A673 (cell line): Measurements from ENCODE around the gene APOBEC3B. TPM values are rescaled to one million over a fixed set of nuclear protein-coding genes. Genes with fewer than 3 reads are reported as not detected.

ENCODE experiments used
- BruUV-seq: library from RNA; stranded (reverse); fragments of 400-500 nt; replicated peaks from 2 replicates; lab custom pipeline; 2021; lab: Mats Ljungman, UMichigan
- CTCF ChIA-PET: fragments of 300-600 bp; sonication (Branson Sonifier 250); formaldehyde crosslinking; loops from one replicate; lab custom pipeline; 2022; ENCODE audit warnings: antibody characterized with exemption; lab: Charles Lee
- POLR2A ChIA-PET: fragments of 300-600 bp; sonication (Branson Sonifier 250); formaldehyde crosslinking; loops from one replicate; lab custom pipeline; 2022; ENCODE audit warnings: antibody characterized with exemption; ENCODE audit not compliant: low non-redundant PET; lab: Charles Lee
- DNase-seq: peaks from one replicate; pipeline ENCODE4 v3.0.0-alpha.2; 2015; ENCODE audit warnings: low spot score
- H3K27ac ChIP-seq: fragments of 200-600 bp; sonication (generic); 2 replicates; pipeline ENCODE4 v1.5.1; 2016; ENCODE audit warnings: mixed run types, low read depth, mild to moderate bottlenecking, mixed read lengths, antibody characterized with exemption, low read length; ENCODE audit not compliant: poor library complexity, severe bottlenecking
- H3K27me3 ChIP-seq: fragments of 200-600 bp; sonication (generic); replicated peaks from 2 replicates; pipeline ENCODE4 v1.6.1; 2017; ENCODE audit warnings: mixed run types, low read depth, mild to moderate bottlenecking, mixed read lengths, antibody characterized with exemption, low read length; ENCODE audit not compliant: insufficient read depth, poor library complexity
- H3K36me3 ChIP-seq: fragments of 200-600 bp; sonication (generic); 2 replicates; pipeline ENCODE4 v1.6.1; 2016; ENCODE audit warnings: mixed run types, mild to moderate bottlenecking, mixed read lengths, antibody characterized with exemption, low read length; ENCODE audit not compliant: insufficient read depth, poor library complexity, severe bottlenecking
- H3K4me1 ChIP-seq: fragments of 200-600 bp; sonication (generic); 2 replicates; pipeline ENCODE4 v1.6.1; 2017; ENCODE audit warnings: mixed run types, mild to moderate bottlenecking, mixed read lengths, antibody characterized with exemption, low read length; ENCODE audit not compliant: insufficient read depth, poor library complexity, severe bottlenecking
- H3K4me3 ChIP-seq: fragments of 200-600 bp; sonication (generic); 2 replicates; pipeline ENCODE4 v1.5.1; 2016; ENCODE audit warnings: low read depth, mixed run types, mild to moderate bottlenecking, mixed read lengths, low read length; ENCODE audit not compliant: poor library complexity, severe bottlenecking
- H3K9me3 ChIP-seq: fragments of 200-600 bp; sonication (generic); 2 replicates; pipeline ENCODE4 v1.6.1; 2016; ENCODE audit warnings: mixed run types, low read depth, mild to moderate bottlenecking, mixed read lengths, antibody characterized with exemption, low read length; ENCODE audit not compliant: poor library complexity, severe bottlenecking
- EZH2 ChIP-seq: fragments of 200-600 bp; sonication (generic); IDR thresholded peaks from 2 replicates; pipeline ENCODE4 v1.6.1; 2017; ENCODE audit warnings: borderline replicate concordance, low read depth, mild to moderate bottlenecking, mixed read lengths, antibody characterized with exemption, low read length; ENCODE audit not compliant: poor library complexity, severe bottlenecking
- intact Hi-C: fragments of 100-400 bp; cut with micrococcal nuclease; formaldehyde crosslinking; loops from one replicate; pipeline ENCODE4 v1.10.0; 2022; ENCODE audit not compliant: unreplicated experiment
- total RNA-seq: library from RNA; stranded (reverse); gene quantifications from 2 replicates; pipeline ENCODE4 v1.2.3, GENCODE V29; 2021
- TF ChIP-seq, protein P1 (sequence below): fragments of 300-800, 200-600 bp; sonication (generic); conservative IDR thresholded peaks from 2 replicates; pipeline ENCODE4 v1.5.1; 2017; ENCODE audit warnings: low read depth, mild to moderate bottlenecking, antibody characterized with exemption, low read length, moderate library complexity, mixed read lengths

Gene APOBEC3B
- total RNA-seq, 1 experiment from 2014 or later: 6.4 TPM

- no peak overlapping the region for H3K4me3 ChIP-seq
- intact Hi-C loops: no loop called here
- H3K27me3 ChIP-seq: no peaks in the 10 kb centered on the region
- ChIA-PET CTCF (no interaction called here), POLR2A (no interaction called here)
- no peak for DNase-seq
- TF ChIP-seq, protein P1, sequence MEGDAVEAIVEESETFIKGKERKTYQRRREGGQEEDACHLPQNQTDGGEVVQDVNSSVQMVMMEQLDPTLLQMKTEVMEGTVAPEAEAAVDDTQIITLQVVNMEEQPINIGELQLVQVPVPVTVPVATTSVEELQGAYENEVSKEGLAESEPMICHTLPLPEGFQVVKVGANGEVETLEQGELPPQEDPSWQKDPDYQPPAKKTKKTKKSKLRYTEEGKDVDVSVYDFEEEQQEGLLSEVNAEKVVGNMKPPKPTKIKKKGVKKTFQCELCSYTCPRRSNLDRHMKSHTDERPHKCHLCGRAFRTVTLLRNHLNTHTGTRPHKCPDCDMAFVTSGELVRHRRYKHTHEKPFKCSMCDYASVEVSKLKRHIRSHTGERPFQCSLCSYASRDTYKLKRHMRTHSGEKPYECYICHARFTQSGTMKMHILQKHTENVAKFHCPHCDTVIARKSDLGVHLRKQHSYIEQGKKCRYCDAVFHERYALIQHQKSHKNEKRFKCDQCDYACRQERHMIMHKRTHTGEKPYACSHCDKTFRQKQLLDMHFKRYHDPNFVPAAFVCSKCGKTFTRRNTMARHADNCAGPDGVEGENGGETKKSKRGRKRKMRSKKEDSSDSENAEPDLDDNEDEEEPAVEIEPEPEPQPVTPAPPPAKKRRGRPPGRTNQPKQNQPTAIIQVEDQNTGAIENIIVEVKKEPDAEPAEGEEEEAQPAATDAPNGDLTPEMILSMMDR: no peak
- TF ChIP-seq EZH2: no peak
- no peaks in the 10 kb centered on the region for H3K36me3 ChIP-seq
- H3K4me1 ChIP-seq: no peaks in the 10 kb centered on the region
- BruUV-seq: no TSS peak
- no peaks in the 10 kb centered on the region for H3K9me3 ChIP-seq
- no peak overlapping the region for H3K27ac ChIP-seq
Observed at GRCh38 chr22:38996105-38996504, 14.0 kb downstream of the APOBEC3B start.

DNA sequence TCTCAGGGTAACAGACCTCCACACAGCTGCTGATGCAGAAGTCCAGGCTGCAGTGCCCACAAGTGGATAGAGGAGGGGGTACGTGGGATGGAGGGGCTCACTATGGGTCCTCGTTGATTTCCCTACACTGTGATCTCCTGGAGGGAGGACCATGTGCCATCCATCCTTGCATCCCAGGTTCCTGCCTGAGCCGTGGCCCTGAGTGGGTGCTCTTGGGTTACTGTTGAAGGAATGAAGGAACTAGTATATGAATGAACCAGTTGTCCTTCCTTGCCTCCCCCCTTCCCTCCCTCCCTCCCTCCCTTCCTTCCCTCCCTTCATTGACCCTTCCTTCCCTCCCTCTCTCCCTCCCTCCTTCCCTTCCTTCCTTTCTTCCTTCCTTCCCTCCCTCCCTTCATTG, 15.4 kb downstream of the APOBEC3B start:
- Histone ChIP-seq H3K9me3 (no peaks in the 10 kb centered on the region), H3K27ac (no peak overlapping the region), H3K4me3 (no peak overlapping the region), H3K4me1 (peaks cover under 1% of the 10 kb centered on the region), H3K27me3 (no peaks in the 10 kb centered on the region), H3K36me3 (no peaks in the 10 kb centered on the region)
- ChIA-PET POLR2A (no interaction called here), CTCF (no interaction called here)
- DNase-seq: no peak
- intact Hi-C loops: no loop called here
- TF ChIP-seq, protein P1: no peak
- no peak for TF ChIP-seq EZH2
- no TSS peak for BruUV-seq

GRCh38 chr22:39003165-39003638, 21.1 kb downstream of the APOBEC3B start:
- intact Hi-C loops: loop anchor here (2.0 to 10.0 kb wide), 3 partner anchors 132 to 312 kb away; partner anchors contain the start of gene RPL3
- H3K4me1 ChIP-seq: peaks cover 7% of the 10 kb centered on the region
- TF ChIP-seq, protein P1: peak; percentile 74
- TF ChIP-seq EZH2: no peak
- POLR2A ChIA-PET: interaction anchor here (0.6 kb wide), 1 partner anchor 951 kb away, joined by 3 read pairs; no protein-coding TSS in a partner anchor
- H3K36me3 ChIP-seq: no peaks in the 10 kb centered on the region
- H3K27ac ChIP-seq: no peak overlapping the region
- peak; percentile 78 for DNase-seq
- CTCF ChIA-PET: interaction anchor here (0.6 to 2.5 kb wide), 14 partner anchors 14 to 951 kb away, joined by 3 to 35 read pairs (median 5); partner anchors contain the start of gene CBX6
- H3K9me3 ChIP-seq: no peaks in the 10 kb centered on the region
- no peak overlapping the region for H3K4me3 ChIP-seq
- no peaks in the 10 kb centered on the region for H3K27me3 ChIP-seq
- no TSS peak for BruUV-seq
